Ectodermal cell (in vitro differentiated cells): Measurements from ENCODE around the gene SSTR3.

ENCODE experiments used
- H3K27ac ChIP-seq: 2 replicates; pipeline ENCODE4 v1.7.0; 2013; ENCODE audit warnings: mild to moderate bottlenecking, low read depth, low read length; ENCODE audit not compliant: insufficient read depth, poor library complexity, severe bottlenecking
- H3K27me3 ChIP-seq: 2 replicates; pipeline ENCODE4 v1.7.0; 2013; ENCODE audit warnings: mild to moderate bottlenecking, low read length; ENCODE audit not compliant: insufficient read depth, control insufficient read depth, poor library complexity, severe bottlenecking
- H3K36me3 ChIP-seq: one replicate; pipeline ENCODE4 v1.7.0; 2013; ENCODE audit warnings: low read length; ENCODE audit not compliant: control insufficient read depth, insufficient read depth
- H3K4me1 ChIP-seq: one replicate; pipeline ENCODE4 v1.7.0; 2013; ENCODE audit warnings: low read length; ENCODE audit not compliant: control insufficient read depth, insufficient read depth
- H3K4me3 ChIP-seq: 2 replicates; pipeline ENCODE4 v1.7.0; 2013; ENCODE audit warnings: low read depth, low read length, control low read depth; ENCODE audit not compliant: insufficient read depth
- H3K9me3 ChIP-seq: 2 replicates; pipeline ENCODE4 v1.7.0; 2013; ENCODE audit warnings: mild to moderate bottlenecking, low read length, moderate library complexity; ENCODE audit not compliant: control insufficient read depth
- WGBS, 2 experiments: methylation state at CpG; one replicate each; pipeline ENCODE4 v1.1.7; 2013; ENCODE audit warnings: missing lambda C conversion rate in 2 of 2; 5-methylcytosine and 5-hydroxymethylcytosine counted together

Gene SSTR3

GRCh38 chr22:37185646-37186227 is 26.5 kb downstream of the SSTR3 start:
- Histone ChIP-seq H3K9me3 (no peaks in the 10 kb centered on the region), H3K36me3 (no peaks in the 10 kb centered on the region)
- 91 to 94% methylated on average over 13 of the region's 13 CpGs for WGBS, 2 experiments

GRCh38 chr22:37184816-37185541 is 27.3 kb downstream of the SSTR3 start:
- no peaks in the 10 kb centered on the region for H3K27me3 ChIP-seq
- H3K27ac ChIP-seq: no peak overlapping the region
- peaks cover 26% of the 10 kb centered on the region for H3K4me1 ChIP-seq
- WGBS, 2 experiments: 93% methylated on average over 18 of the region's 18 CpGs
- no peak overlapping the region for H3K4me3 ChIP-seq
- no peaks in the 10 kb centered on the region for H3K9me3 ChIP-seq
- H3K36me3 ChIP-seq: no peaks in the 10 kb centered on the region

More at GRCh38 chr22:37185646-37186227, 26.5 kb downstream of the SSTR3 start:
- Histone ChIP-seq H3K27ac (no peak overlapping the region), H3K4me3 (no peak overlapping the region), H3K27me3 (no peaks in the 10 kb centered on the region), H3K4me1 (peaks cover 26% of the 10 kb centered on the region)

GRCh38 chr22:37184380-37184755 is 27.9 kb downstream of the SSTR3 start:
- Histone ChIP-seq H3K4me3 (no peak overlapping the region), H3K27ac (no peak overlapping the region), H3K27me3 (no peaks in the 10 kb centered on the region), H3K4me1 (peaks cover 21% of the 10 kb centered on the region), H3K9me3 (no peaks in the 10 kb centered on the region), H3K36me3 (no peaks in the 10 kb centered on the region)
- WGBS, 2 experiments: 90 to 92% methylated on average over 12 of the region's 12 CpGs

DNA sequence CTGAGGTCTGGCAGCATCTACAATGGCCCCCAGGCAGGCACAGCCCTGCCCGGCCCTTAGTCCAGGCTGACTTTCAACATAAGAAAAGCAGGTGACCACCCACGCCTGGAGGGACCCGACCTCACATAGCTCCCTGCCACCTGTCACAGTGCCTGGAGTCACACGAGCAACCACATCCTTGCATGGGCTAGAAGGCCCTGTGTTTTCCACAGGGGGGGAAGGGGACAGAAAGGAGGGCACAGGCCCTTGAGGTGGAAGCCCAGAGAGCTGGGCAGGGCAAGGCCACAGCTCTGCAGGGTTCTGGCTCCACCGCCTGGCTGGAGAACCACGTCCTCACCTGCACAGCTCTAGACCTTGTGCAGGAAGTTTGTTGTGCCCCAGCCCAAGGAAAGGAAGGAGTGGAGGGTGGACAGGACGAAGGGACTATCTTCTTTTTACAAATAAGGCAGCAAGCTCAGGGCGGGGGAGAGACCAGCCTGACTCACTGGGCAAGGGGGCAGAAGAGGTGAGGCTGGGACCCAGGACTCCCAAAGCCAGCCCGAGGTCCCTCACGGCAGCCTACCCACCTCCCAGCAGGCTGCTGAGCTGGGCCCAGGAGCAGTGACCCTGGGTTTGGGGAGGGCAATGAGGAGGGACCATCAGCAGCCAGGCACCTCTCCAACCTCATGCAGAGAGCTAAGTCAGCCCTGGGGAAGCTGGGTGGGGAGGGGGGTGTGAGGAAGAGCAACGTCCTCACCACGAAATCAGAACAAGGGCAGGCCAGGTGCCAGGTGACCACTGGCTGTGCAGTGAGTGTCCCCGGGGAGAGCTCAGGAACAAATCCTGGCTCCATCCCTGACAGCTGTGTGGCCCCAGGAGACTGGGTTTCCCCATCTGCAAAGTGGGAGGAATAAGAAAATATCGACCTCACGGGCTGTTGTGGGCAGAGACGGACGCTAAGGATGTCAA is 28.6 kb downstream of the SSTR3 start:
- WGBS, 2 experiments: 85 to 87% methylated on average over 17 of the region's 17 CpGs
- Histone ChIP-seq H3K36me3 (no peaks in the 10 kb centered on the region), H3K9me3 (no peaks in the 10 kb centered on the region), H3K27ac (no peak overlapping the region), H3K4me3 (no peak overlapping the region), H3K27me3 (no peaks in the 10 kb centered on the region), H3K4me1 (peaks cover 20% of the 10 kb centered on the region)

GRCh38 chr22:37182949-37183245 is 29.4 kb downstream of the SSTR3 start:
- Histone ChIP-seq H3K9me3 (no peaks in the 10 kb centered on the region), H3K36me3 (no peaks in the 10 kb centered on the region), H3K4me1 (peaks cover 20% of the 10 kb centered on the region), H3K27me3 (no peaks in the 10 kb centered on the region), H3K27ac (no peak overlapping the region), H3K4me3 (no peak overlapping the region)
- 95 to 96% methylated on average over 3 of the region's 3 CpGs for WGBS, 2 experiments

DNA sequence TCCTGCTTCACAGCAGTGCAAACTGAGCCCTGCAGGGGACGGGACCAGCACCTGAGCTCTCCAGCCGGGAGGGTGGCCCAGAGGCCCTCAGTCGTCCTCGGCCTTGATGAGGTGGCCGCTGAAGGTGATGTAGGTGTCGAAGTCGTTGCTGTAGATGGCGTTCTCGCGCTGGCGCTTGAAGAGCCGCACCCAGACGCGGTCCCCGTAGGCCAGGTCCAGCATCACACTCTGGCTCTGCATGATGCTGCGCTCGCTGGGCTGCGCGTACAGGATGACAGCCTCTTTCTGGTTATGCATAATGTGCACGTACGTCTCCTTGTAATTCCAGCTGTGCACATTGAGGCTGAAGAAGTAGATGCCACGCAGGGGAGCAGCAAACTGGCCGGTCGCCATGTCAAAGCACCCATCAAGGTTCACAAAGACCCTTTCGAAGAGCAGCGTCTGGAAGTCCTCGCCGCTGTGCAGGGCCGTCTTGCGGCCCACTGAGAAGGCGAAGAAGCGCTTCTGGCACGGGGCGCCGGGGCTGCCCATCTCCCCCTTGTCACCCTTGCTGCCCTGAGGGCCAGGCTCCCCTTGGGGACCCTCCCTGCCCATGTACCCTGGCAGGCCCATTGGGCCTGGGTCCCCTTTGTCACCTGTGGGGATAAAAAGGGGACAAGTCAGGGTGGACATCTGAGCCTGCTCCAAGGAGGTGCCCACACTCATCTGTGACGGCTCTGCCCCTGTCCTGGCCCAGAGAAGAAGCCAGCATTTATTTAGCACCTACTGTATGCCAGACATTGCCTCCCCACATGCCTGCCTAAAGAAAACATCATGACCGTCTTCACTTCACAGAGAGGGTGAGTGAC is 30.0 kb downstream of the SSTR3 start:
- Histone ChIP-seq H3K27me3 (no peaks in the 10 kb centered on the region), H3K4me3 (no peak overlapping the region), H3K4me1 (peaks cover 18% of the 10 kb centered on the region), H3K27ac (no peak overlapping the region), H3K9me3 (no peaks in the 10 kb centered on the region), H3K36me3 (no peaks in the 10 kb centered on the region)
- 93 to 94% methylated on average over 37 of the region's 37 CpGs for WGBS, 2 experiments

- no peaks in the 10 kb centered on the region for H3K9me3 ChIP-seq
- H3K4me1 ChIP-seq: peaks cover 17% of the 10 kb centered on the region
- H3K4me3 ChIP-seq: no peak overlapping the region
- H3K27me3 ChIP-seq: no peaks in the 10 kb centered on the region
- no peaks in the 10 kb centered on the region for H3K36me3 ChIP-seq
- WGBS, 2 experiments: 91 to 94% methylated on average over 4 of the region's 4 CpGs
- H3K27ac ChIP-seq: no peak overlapping the region
Observed at GRCh38 chr22:37181681-37182080, 30.6 kb downstream of the SSTR3 start.

DNA sequence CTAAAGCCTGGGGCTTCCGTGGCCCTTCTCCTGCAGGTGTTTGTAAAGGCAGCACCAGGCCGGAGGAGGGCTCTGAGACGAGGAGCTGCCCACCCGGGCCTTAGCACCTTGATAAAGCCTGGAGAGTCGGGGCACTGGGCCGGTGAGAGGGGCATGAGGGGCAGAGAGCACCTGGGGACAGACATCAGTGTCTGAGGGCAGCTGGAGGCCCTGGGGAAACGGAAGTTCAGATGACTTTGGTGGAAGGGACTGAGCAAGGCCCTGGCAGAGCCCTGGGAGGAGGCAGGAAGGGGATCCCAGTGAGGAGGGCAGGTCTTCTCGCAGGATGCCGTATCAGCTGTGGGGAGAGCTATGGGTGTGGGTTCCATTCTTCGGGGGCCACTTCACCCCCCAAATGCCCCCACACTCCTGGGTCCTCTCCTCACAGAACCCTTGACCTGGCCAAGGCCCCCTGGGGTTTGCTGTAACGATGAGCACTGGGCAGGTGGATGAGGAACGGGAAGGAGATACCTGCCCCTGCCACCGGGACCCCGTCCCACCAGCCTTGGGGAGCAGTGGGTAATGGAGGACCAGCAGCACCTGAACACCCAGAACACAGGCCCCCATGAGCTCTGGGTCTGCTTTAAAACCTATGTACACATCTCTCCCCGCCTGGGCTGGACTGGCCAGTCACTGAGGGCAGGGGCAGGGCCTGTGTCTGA is 31.6 kb downstream of the SSTR3 start:
- Histone ChIP-seq H3K36me3 (no peaks in the 10 kb centered on the region), H3K9me3 (no peaks in the 10 kb centered on the region), H3K27ac (no peak overlapping the region), H3K27me3 (no peaks in the 10 kb centered on the region), H3K4me3 (no peak overlapping the region), H3K4me1 (peaks cover 17% of the 10 kb centered on the region)
- 89 to 91% methylated on average over 15 of the region's 15 CpGs for WGBS, 2 experiments

GRCh38 chr22:37179622-37180420 is 32.5 kb downstream of the SSTR3 start:
- WGBS, 2 experiments: 95% methylated on average over 31 of the region's 31 CpGs
- Histone ChIP-seq H3K27ac (no peak overlapping the region), H3K4me1 (peaks cover 17% of the 10 kb centered on the region), H3K9me3 (no peaks in the 10 kb centered on the region), H3K36me3 (no peaks in the 10 kb centered on the region), H3K27me3 (no peaks in the 10 kb centered on the region), H3K4me3 (no peak overlapping the region)
